ENCODE data around the gene GLCCI1. TPM values are rescaled to one million over a fixed set of nuclear protein-coding genes. Genes with fewer than 3 reads are reported as not detected.

Gene GLCCI1
- total and polyA plus RNA-seq, 2 of the 13 experiments (the other 11 are each of a cell fraction or from before 2014, with no cell fraction given): 1.3 to 1.7 TPM

DNA sequence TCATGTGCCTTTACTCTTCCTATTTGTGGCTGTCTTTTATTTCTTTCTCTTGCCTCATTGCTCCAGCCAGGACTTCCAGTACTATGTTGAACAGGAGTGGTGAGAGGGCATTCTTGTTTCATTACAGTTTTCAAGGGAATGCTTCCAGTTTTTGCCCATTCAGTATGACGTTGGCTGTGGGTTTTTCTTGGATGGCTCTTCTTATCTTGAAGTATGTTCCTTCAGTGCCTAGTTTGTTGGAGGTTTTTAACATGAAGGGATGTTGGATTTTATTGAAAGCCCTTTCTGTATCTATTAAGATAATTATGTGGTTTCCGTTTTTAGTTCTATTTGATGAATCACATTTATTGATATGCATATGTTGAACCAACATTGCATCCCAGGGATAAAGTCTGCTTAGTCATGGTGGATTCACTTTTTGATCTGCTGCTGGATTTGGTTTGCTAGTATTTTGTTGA, 96.8 kb downstream of the GLCCI1 start:
- no peak overlapping the region for H3K9ac ChIP-seq (ENCODE audit: insufficient read depth, low read depth, low read length)
- no peak overlapping the region for H3K27ac ChIP-seq (ENCODE audit: extremely low read length, insufficient read depth, low read length)
- H3K4me1 ChIP-seq (ENCODE audit: insufficient read depth, low read length): no peaks in the 10 kb centered on the region
- no TSS peak for BruUV-seq (replicated peaks)
- no peaks in the 10 kb centered on the region for H3K27me3 ChIP-seq (ENCODE audit: control insufficient read depth in 1 of 2, insufficient read depth in 2 of 2, low read length in 2 of 2)
- 65% methylated on average over 2 of the region's 2 CpGs for WGBS (ENCODE audit: low lambda C conversion rate)
- no peaks in the 10 kb centered on the region for H4K20me1 ChIP-seq (ENCODE audit: insufficient read depth, low read length)
- no peak overlapping the region for H3K4me2 ChIP-seq (ENCODE audit: low read depth, low read length)
- no peak for FAIRE-seq
- intact Hi-C loops (cut with micrococcal nuclease; ENCODE audit: unreplicated experiment) (no loop called here), in situ Hi-C loops (cut with HindIII; ENCODE audit: extremely low pct_ligation_motif_present, low pct_unique_long_range_greater_than_20kb) (no loop called here)
- no peak overlapping the region for H3K4me3 ChIP-seq (replicated peaks in 1 of 3; ENCODE audit: insufficient read depth in 1 of 3, low read depth in 2 of 3, low read length in 3 of 3)
- no peaks in the 10 kb centered on the region for H3K36me3 ChIP-seq (replicated peaks in 1 of 2; ENCODE audit: control insufficient read depth in 1 of 2, insufficient read depth in 2 of 2, low read length in 2 of 2)
- CTCF ChIA-PET (ENCODE audit: low intra/inter-chr PET ratio, low total read pairs): no interaction called here
- DNase-seq (ENCODE audit: low spot score): no peak
- H3K79me2 ChIP-seq (ENCODE audit: insufficient read depth, low read length): no peaks in the 10 kb centered on the region
- no peak for ATAC-seq
- no peaks in the 10 kb centered on the region for H3K9me3 ChIP-seq (ENCODE audit: low read length)
- POLR2A ChIA-PET: no interaction called here
- H2AFZ ChIP-seq (ENCODE audit: low read length): no peak overlapping the region
- TF ChIP-seq TRIM24 (CRISPR knock-in tag; IDR thresholded peaks at IDR 0.05) (no peak), ZNF382 (CRISPR knock-in tag; IDR thresholded peaks at IDR 0.05; ENCODE audit: borderline replicate concordance) (no peak), POLR2G (IDR thresholded peaks at IDR 0.05; ENCODE audit: low read depth, low read length) (no peak), ZNF3 (CRISPR knock-in tag; IDR thresholded peaks at IDR 0.05) (no peak), ZNF501 (CRISPR knock-in tag; IDR thresholded peaks at IDR 0.05) (no peak), MZF1 (CRISPR knock-in tag; IDR thresholded peaks at IDR 0.05; ENCODE audit: borderline replicate concordance) (no peak), MEIS1 (CRISPR knock-in tag; IDR thresholded peaks at IDR 0.05; ENCODE audit: borderline replicate concordance) (no peak), CSRNP2 (CRISPR knock-in tag; conservative IDR thresholded peaks at IDR 0.05; ENCODE audit: low read depth) (no peak), SMAD1 (CRISPR knock-in tag; IDR thresholded peaks at IDR 0.05; ENCODE audit: borderline replicate concordance, low read depth) (no peak), ZNF775 (CRISPR knock-in tag; IDR thresholded peaks at IDR 0.05; ENCODE audit: borderline replicate concordance) (no peak)
- TF ChIP-seq, protein P1, sequence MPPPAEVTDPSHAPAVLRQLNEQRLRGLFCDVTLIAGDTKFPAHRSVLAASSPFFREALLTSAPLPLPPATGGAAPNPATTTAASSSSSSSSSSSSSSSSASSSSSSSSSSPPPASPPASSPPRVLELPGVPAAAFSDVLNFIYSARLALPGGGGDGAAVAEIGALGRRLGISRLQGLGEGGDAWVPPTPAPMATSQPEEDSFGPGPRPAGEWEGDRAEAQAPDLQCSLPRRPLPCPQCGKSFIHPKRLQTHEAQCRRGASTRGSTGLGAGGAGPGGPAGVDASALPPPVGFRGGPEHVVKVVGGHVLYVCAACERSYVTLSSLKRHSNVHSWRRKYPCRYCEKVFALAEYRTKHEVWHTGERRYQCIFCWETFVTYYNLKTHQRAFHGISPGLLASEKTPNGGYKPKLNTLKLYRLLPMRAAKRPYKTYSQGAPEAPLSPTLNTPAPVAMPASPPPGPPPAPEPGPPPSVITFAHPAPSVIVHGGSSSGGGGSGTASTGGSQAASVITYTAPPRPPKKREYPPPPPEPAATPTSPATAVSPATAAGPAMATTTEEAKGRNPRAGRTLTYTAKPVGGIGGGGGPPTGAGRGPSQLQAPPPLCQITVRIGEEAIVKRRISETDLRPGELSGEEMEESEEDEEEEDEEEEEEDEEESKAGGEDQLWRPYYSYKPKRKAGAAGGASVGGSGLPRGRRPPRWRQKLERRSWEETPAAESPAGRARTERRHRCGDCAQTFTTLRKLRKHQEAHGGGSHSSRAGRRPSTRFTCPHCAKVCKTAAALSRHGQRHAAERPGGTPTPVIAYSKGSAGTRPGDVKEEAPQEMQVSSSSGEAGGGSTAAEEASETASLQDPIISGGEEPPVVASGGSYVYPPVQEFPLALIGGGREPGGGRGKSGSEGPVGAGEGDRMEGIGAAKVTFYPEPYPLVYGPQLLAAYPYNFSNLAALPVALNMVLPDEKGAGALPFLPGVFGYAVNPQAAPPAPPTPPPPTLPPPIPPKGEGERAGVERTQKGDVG (CRISPR knock-in tag; IDR thresholded peaks at IDR 0.05; ENCODE audit: borderline replicate concordance): no peak
- TF ChIP-seq, protein P2, sequence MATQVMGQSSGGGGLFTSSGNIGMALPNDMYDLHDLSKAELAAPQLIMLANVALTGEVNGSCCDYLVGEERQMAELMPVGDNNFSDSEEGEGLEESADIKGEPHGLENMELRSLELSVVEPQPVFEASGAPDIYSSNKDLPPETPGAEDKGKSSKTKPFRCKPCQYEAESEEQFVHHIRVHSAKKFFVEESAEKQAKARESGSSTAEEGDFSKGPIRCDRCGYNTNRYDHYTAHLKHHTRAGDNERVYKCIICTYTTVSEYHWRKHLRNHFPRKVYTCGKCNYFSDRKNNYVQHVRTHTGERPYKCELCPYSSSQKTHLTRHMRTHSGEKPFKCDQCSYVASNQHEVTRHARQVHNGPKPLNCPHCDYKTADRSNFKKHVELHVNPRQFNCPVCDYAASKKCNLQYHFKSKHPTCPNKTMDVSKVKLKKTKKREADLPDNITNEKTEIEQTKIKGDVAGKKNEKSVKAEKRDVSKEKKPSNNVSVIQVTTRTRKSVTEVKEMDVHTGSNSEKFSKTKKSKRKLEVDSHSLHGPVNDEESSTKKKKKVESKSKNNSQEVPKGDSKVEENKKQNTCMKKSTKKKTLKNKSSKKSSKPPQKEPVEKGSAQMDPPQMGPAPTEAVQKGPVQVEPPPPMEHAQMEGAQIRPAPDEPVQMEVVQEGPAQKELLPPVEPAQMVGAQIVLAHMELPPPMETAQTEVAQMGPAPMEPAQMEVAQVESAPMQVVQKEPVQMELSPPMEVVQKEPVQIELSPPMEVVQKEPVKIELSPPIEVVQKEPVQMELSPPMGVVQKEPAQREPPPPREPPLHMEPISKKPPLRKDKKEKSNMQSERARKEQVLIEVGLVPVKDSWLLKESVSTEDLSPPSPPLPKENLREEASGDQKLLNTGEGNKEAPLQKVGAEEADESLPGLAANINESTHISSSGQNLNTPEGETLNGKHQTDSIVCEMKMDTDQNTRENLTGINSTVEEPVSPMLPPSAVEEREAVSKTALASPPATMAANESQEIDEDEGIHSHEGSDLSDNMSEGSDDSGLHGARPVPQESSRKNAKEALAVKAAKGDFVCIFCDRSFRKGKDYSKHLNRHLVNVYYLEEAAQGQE (IDR thresholded peaks at IDR 0.05; ENCODE audit: borderline replicate concordance in 1 of 2, low read depth in 1 of 2, low read length in 2 of 2): no peak
- TF ChIP-seq, protein P3, sequence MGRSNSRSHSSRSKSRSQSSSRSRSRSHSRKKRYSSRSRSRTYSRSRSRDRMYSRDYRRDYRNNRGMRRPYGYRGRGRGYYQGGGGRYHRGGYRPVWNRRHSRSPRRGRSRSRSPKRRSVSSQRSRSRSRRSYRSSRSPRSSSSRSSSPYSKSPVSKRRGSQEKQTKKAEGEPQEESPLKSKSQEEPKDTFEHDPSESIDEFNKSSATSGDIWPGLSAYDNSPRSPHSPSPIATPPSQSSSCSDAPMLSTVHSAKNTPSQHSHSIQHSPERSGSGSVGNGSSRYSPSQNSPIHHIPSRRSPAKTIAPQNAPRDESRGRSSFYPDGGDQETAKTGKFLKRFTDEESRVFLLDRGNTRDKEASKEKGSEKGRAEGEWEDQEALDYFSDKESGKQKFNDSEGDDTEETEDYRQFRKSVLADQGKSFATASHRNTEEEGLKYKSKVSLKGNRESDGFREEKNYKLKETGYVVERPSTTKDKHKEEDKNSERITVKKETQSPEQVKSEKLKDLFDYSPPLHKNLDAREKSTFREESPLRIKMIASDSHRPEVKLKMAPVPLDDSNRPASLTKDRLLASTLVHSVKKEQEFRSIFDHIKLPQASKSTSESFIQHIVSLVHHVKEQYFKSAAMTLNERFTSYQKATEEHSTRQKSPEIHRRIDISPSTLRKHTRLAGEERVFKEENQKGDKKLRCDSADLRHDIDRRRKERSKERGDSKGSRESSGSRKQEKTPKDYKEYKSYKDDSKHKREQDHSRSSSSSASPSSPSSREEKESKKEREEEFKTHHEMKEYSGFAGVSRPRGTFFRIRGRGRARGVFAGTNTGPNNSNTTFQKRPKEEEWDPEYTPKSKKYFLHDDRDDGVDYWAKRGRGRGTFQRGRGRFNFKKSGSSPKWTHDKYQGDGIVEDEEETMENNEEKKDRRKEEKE (IDR thresholded peaks at IDR 0.05): no peak
